HG03196 (cell line): Measurements from ENCODE around the gene LOX.

Experiments
- ATAC-seq: cut with Tn5 transposase; IDR thresholded peaks from one replicate; pipeline ENCODE4 v1.9.1; 2021; ENCODE audit not compliant: unreplicated experiment

Gene LOX

GRCh38 chr5:122054266-122054665, 23.8 kb downstream of the LOX start:
- ATAC-seq, result no peak

GRCh38 chr5:122053181-122054109, 24.6 kb downstream of the LOX start:
- ATAC-seq, result no peak

GRCh38 chr5:122051569-122051968, 26.5 kb downstream of the LOX start:
- ATAC-seq, result no peak

- no peak for ATAC-seq
Observed at GRCh38 chr5:122050959-122051358, 27.1 kb downstream of the LOX start.

- ATAC-seq, result no peak
Observed at GRCh38 chr5:122040636-122041302, 37.3 kb downstream of the LOX start.

- no peak for ATAC-seq
Observed at GRCh38 chr5:122036326-122036725, 41.7 kb downstream of the LOX start.

GRCh38 chr5:122035913-122036312, 42.1 kb downstream of the LOX start:
- ATAC-seq, result no peak

- ATAC-seq, result no peak
Observed at GRCh38 chr5:122031836-122032235, 46.2 kb downstream of the LOX start.

- no peak for ATAC-seq
Observed at GRCh38 chr5:122030251-122030650, 47.8 kb downstream of the LOX start.

GRCh38 chr5:122029818-122030217, 48.2 kb downstream of the LOX start:
- no peak for ATAC-seq

- no peak for ATAC-seq
Observed at GRCh38 chr5:122022966-122023365, 55.1 kb downstream of the LOX start.

GRCh38 chr5:122019919-122020590, 58.0 kb downstream of the LOX start:
- ATAC-seq, result no peak

- no peak for ATAC-seq
Observed at GRCh38 chr5:122015471-122015870, 62.6 kb downstream of the LOX start.

GRCh38 chr5:122014236-122014935, 63.7 kb downstream of the LOX start:
- no peak for ATAC-seq
